ENCODE data around the gene LIMS1. TPM values are rescaled to one million over a fixed set of nuclear protein-coding genes. Genes with fewer than 3 reads are reported as not detected.

Gene LIMS1
- total and polyA plus RNA-seq, 2 of the 13 experiments (the other 11 are each of a cell fraction or from before 2014, with no cell fraction given): 38.3 to 49.6 TPM

DNA sequence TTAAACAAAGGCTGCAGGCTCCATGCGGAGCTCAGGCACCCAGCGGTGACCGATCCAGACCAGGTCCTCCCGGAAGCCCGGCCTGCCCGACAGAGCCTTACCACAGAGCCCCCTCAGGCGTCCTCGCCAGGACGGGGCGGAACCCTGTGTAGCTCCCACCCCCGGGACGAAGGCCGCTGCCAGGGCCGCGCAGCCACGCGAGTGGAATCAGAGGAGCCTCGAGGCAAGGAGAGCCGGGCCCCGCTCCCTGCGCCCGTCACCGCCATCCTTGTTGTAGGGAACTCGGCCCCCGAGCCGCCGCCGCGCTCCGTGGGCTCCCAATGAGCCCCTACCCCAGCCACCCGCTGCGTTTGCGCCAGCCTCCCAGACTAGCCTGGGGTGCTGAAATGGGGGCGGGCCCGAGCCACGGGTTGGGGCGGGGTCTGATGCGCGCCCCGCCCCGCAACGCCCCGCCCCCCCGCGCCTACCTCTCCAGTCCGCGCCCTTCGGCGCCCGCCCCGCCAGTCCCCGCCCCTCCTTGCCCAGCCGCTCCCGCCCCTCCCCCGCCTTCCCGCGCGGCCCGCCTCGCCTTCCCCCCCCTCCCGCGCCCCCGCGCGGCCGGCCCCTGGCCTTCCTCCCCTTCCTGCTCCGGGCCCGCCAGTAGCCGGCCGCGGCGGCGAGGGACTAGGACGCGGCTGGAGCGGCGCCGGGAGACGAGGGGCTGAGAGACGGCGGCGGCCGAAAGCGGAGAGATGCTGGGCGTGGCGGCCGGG lies at the start of gene LIMS1 (continued):
- TF ChIP-seq ZBTB43 (CRISPR knock-in tag; conservative IDR thresholded peaks at IDR 0.05): peak; percentile 77; the same call in 1 of the 2 replicates
- TF ChIP-seq ZNF781 (CRISPR knock-in tag; IDR thresholded peaks at IDR 0.05; ENCODE audit: borderline replicate concordance, not compliant biosample characterization): peak; percentile 84
- TF ChIP-seq KAT2B (IDR thresholded peaks at IDR 0.05; ENCODE audit: borderline replicate concordance, low read depth, low read length): no peak
- TF ChIP-seq MTA1 (CRISPR knock-in tag; IDR thresholded peaks at IDR 0.05; ENCODE audit: borderline replicate concordance): peak; percentile 84
- peak; percentile 89; the same call in 1 of the 2 replicates for TF ChIP-seq ATF6 (CRISPR knock-in tag; conservative IDR thresholded peaks at IDR 0.05)
- peak; percentile 78 for TF ChIP-seq SKI (IDR thresholded peaks at IDR 0.05; ENCODE audit: partially characterized antibody)
- peak; percentile 65; the same call in 1 of the 2 replicates for TF ChIP-seq ZC3H4 (CRISPR knock-in tag; IDR thresholded peaks at IDR 0.05; ENCODE audit: borderline replicate concordance)
- TF ChIP-seq ZNF670 (CRISPR knock-in tag; IDR thresholded peaks at IDR 0.05; ENCODE audit: borderline replicate concordance): peak; percentile 100
- TF ChIP-seq RAD21 (CRISPR knock-in tag; IDR thresholded peaks at IDR 0.05): peak; percentile 72
- TF ChIP-seq U2AF2 (IDR thresholded peaks at IDR 0.05; ENCODE audit: low read depth, low read length): no peak
- peak; percentile 90 for TF ChIP-seq ATF7-NPFF (CRISPR knock-in tag; IDR thresholded peaks at IDR 0.05; ENCODE audit: low read depth)
- 0 out of 2 replicates have a peak, but pooled peaks have one; percentile 34 for TF ChIP-seq MTF1 (CRISPR knock-in tag; IDR thresholded peaks at IDR 0.05)
- no peak for TF ChIP-seq MLX (CRISPR knock-in tag; IDR thresholded peaks at IDR 0.05)
- TF ChIP-seq FLYWCH1 (CRISPR knock-in tag; IDR thresholded peaks at IDR 0.05): peak; percentile 67; the same call in 1 of the 2 replicates
- peak; percentile 66 for TF ChIP-seq SP5 (CRISPR knock-in tag; IDR thresholded peaks at IDR 0.05; ENCODE audit: borderline replicate concordance, low read depth)
- peak; percentile 87; the same call in 1 of the 2 replicates for TF ChIP-seq ZNF335 (CRISPR knock-in tag; IDR thresholded peaks at IDR 0.05)
- TF ChIP-seq SP4 (CRISPR knock-in tag; IDR thresholded peaks at IDR 0.05): peak; percentile 97
- TF ChIP-seq CEBPB (IDR thresholded peaks at IDR 0.05; ENCODE audit: borderline replicate concordance, low read depth, low read length): no peak; the same call in 1 of the 2 replicates
- TF ChIP-seq THYN1 (CRISPR knock-in tag; IDR thresholded peaks at IDR 0.05; ENCODE audit: borderline replicate concordance, low read depth): no peak
- peak; percentile 84 for TF ChIP-seq ZNF772 (CRISPR knock-in tag; IDR thresholded peaks at IDR 0.05)
- no peak; the same call in 1 of the 2 replicates for TF ChIP-seq ZNF337 (CRISPR knock-in tag; IDR thresholded peaks at IDR 0.05; ENCODE audit: borderline replicate concordance, low read depth)
- no peak for TF ChIP-seq NPAS2 (CRISPR knock-in tag; IDR thresholded peaks at IDR 0.05; ENCODE audit: borderline replicate concordance)
- peak; percentile 64; the same call in 1 of the 2 replicates for TF ChIP-seq ZNF792 (CRISPR knock-in tag; IDR thresholded peaks at IDR 0.05)
- peak; percentile 90 for TF ChIP-seq KMT2B (CRISPR knock-in tag; IDR thresholded peaks at IDR 0.05)
- TF ChIP-seq SIX1 (CRISPR knock-in tag; IDR thresholded peaks at IDR 0.05; ENCODE audit: borderline replicate concordance): no peak; the same call in 1 of the 2 replicates
- TF ChIP-seq KMT2A (CRISPR knock-in tag; IDR thresholded peaks at IDR 0.05): peak; percentile 85
